Keratinocyte (primary cell): ENCODE measurements around the gene PPARA.

Source experiments
- CTCF ChIP-seq, 3 experiments: IDR thresholded peaks in 1 of 3; conservative IDR thresholded peaks in 1 of 3; optimal IDR thresholded peaks in 1 of 3; 2 replicates in 2 of 3; 3 replicates in 1 of 3; pipeline versions ENCODE3 to v1.5.1; 2011; ENCODE audit warnings: low read length in 3 of 3, mild to moderate bottlenecking in 3 of 3, moderate library complexity in 2 of 3, control low read depth in 1 of 3, inconsistent platforms in 1 of 3; ENCODE audit not compliant: insufficient read depth in 2 of 3; ENCODE audit errors: extremely low read depth in 1 of 3
- EZH2 ChIP-seq: IDR thresholded peaks from one replicate; pipeline ENCODE4 v1.6.1; 2012; ENCODE audit warnings: inconsistent platforms, mild to moderate bottlenecking, low read length, moderate library complexity

- no peak for TF ChIP-seq CTCF (optimal IDR thresholded peaks at IDR 0.05 in 1 of 3, IDR thresholded peaks at IDR 0.05 in 1 of 3, conservative IDR thresholded peaks at IDR 0.05 in 1 of 3; ENCODE audit: extremely low read depth in 1 of 3, insufficient read depth in 2 of 3, low read length in 3 of 3)
- no peak for TF ChIP-seq EZH2
Measured at GRCh38 chr22:46286006-46286405, 135.7 kb downstream of the PPARA start.
